SHP77 treated with DMSO at 0.1 percent for 48 hours (cell line): ENCODE data around the gene HNRNPA3.
"Not testable (repeated sequence)": the region's sequence is repeated elsewhere in the genome, so short reads cannot be mapped to it uniquely, and the experiment has no call there.

ENCODE experiments used
- DNase-seq: peaks from one replicate; lab custom pipeline; 2025; lab: John Stamatoyannopoulos, UW

HNRNPA3 gene

GRCh38 chr2:177188482-177189469 is 23.8 kb upstream of the HNRNPA3 start:
- DNase-seq = no peak

- DNase-seq = no peak
Measured at GRCh38 chr2:177190941-177191340, 21.7 kb upstream of the HNRNPA3 start.

- DNase-seq = no peak
Measured at GRCh38 chr2:177192788-177193187, 19.8 kb upstream of the HNRNPA3 start.

- DNase-seq = no peak
Measured at GRCh38 chr2:177193240-177193639, 19.4 kb upstream of the HNRNPA3 start.

- DNase-seq = no peak
Measured at GRCh38 chr2:177195194-177195593, 17.4 kb upstream of the HNRNPA3 start.

- not testable (repeated sequence) for DNase-seq
Measured at GRCh38 chr2:177200419-177200818, 12.2 kb upstream of the HNRNPA3 start.

GRCh38 chr2:177201919-177202346 is 10.7 kb upstream of the HNRNPA3 start:
- DNase-seq = no peak

GRCh38 chr2:177204417-177204816 is 8.2 kb upstream of the HNRNPA3 start:
- DNase-seq = no peak

GRCh38 chr2:177207101-177207500 is 5.5 kb upstream of the HNRNPA3 start:
- no peak for DNase-seq

GRCh38 chr2:177211169-177211568 is 1.4 kb upstream of the HNRNPA3 start:
- no peak for DNase-seq

GRCh38 chr2:177211576-177212105 is 953 bp upstream of the HNRNPA3 start:
- no peak for DNase-seq

- DNase-seq = peak; percentile 9
Measured at GRCh38 chr2:177212891-177213856, 580 bp downstream of the HNRNPA3 start.

GRCh38 chr2:177217247-177217843 is 4.8 kb downstream of the HNRNPA3 start:
- no peak for DNase-seq

- not testable (repeated sequence) for DNase-seq
Measured at GRCh38 chr2:177219787-177220186, 7.2 kb downstream of the HNRNPA3 start.

GRCh38 chr2:177221534-177221933 is 8.9 kb downstream of the HNRNPA3 start:
- DNase-seq = no peak

GRCh38 chr2:177221970-177222369 is 9.4 kb downstream of the HNRNPA3 start:
- no peak for DNase-seq

- not testable (repeated sequence) for DNase-seq
Measured at GRCh38 chr2:177223436-177223835, 10.8 kb downstream of the HNRNPA3 start.

- DNase-seq = no peak
Measured at GRCh38 chr2:177225965-177226360, 13.4 kb downstream of the HNRNPA3 start.

GRCh38 chr2:177229442-177230242 is 17.0 kb downstream of the HNRNPA3 start:
- no peak for DNase-seq

- DNase-seq = no peak
Measured at GRCh38 chr2:177231270-177231669, 18.7 kb downstream of the HNRNPA3 start.
